Activated CD4-positive, alpha-beta T cell treated with anti-CD3 and anti-CD28 coated beads, Interleukin-2, amount 10 ng/mL, durations not matched to agents 24 days and 14 days (primary cell): Measurements from ENCODE around the gene ZFP36L2. TPM values are rescaled to one million over a fixed set of nuclear protein-coding genes. Genes with fewer than 3 reads are reported as not detected.

Experiments used
- DNase-seq: peaks from one replicate; pipeline ENCODE4 v3.0.0; 2022
- H3K27ac Mint-ChIP-seq: one replicate; pipeline ENCODE4 v1.8.0; 2022; ENCODE audit warnings: mild to moderate bottlenecking, mixed read lengths
- H3K27me3 Mint-ChIP-seq: one replicate; pipeline ENCODE4 v1.8.0; 2022; ENCODE audit warnings: mixed read lengths
- H3K36me3 Mint-ChIP-seq: one replicate; pipeline ENCODE4 v1.8.0; 2022; ENCODE audit warnings: low read depth, mild to moderate bottlenecking, mixed read lengths
- H3K4me1 Mint-ChIP-seq: one replicate; pipeline ENCODE4 v1.8.0; 2021; ENCODE audit warnings: mixed read lengths
- H3K4me3 Mint-ChIP-seq: one replicate; pipeline ENCODE4 v1.8.0; 2022; ENCODE audit warnings: mild to moderate bottlenecking, moderate library complexity, mixed read lengths
- H3K9me3 Mint-ChIP-seq: one replicate; pipeline ENCODE4 v1.8.0; 2021; ENCODE audit warnings: mixed read lengths
- intact Hi-C: fragments of 100-400 bp; cut with micrococcal nuclease; formaldehyde crosslinking; loops from one replicate; pipeline ENCODE4 v1.15.1; 2023
- total RNA-seq: library from RNA; stranded (reverse); gene quantifications from 2 replicates; pipeline ENCODE4 v1.2.3, GENCODE V29; 2022

The ZFP36L2 gene
- total RNA-seq, 1 donor from 2014 or later, result 93.1 TPM

- H3K27ac Mint-ChIP-seq, result no peak overlapping the region
- intact Hi-C loops, result no loop called here
- no peak overlapping the region for H3K4me3 Mint-ChIP-seq
- H3K27me3 Mint-ChIP-seq, result no peaks in the 10 kb centered on the region
- no peak for DNase-seq
- no peaks in the 10 kb centered on the region for H3K9me3 Mint-ChIP-seq
- peaks cover 4% of the 10 kb centered on the region for H3K4me1 Mint-ChIP-seq
- peaks cover 5% of the 10 kb centered on the region for H3K36me3 Mint-ChIP-seq
Observed at GRCh38 chr2:43262239-43262638, 35.8 kb upstream of the ZFP36L2 start.

- H3K4me3 Mint-ChIP-seq, result no peak overlapping the region
- H3K27ac Mint-ChIP-seq, result no peak overlapping the region
- peaks cover 3% of the 10 kb centered on the region for H3K36me3 Mint-ChIP-seq
- intact Hi-C loops, result no loop called here
- no peaks in the 10 kb centered on the region for H3K9me3 Mint-ChIP-seq
- H3K4me1 Mint-ChIP-seq, result peaks cover 4% of the 10 kb centered on the region
- no peaks in the 10 kb centered on the region for H3K27me3 Mint-ChIP-seq
- no peak for DNase-seq
Observed at GRCh38 chr2:43259512-43259911, 33.1 kb upstream of the ZFP36L2 start.

- H3K27me3 Mint-ChIP-seq, result no peaks in the 10 kb centered on the region
- DNase-seq, result no peak
- intact Hi-C loops, result no loop called here
- no peak overlapping the region for H3K27ac Mint-ChIP-seq
- no peak overlapping the region for H3K4me3 Mint-ChIP-seq
- peaks cover under 1% of the 10 kb centered on the region for H3K4me1 Mint-ChIP-seq
- H3K9me3 Mint-ChIP-seq, result no peaks in the 10 kb centered on the region
- peaks cover 3% of the 10 kb centered on the region for H3K36me3 Mint-ChIP-seq
Observed at GRCh38 chr2:43258547-43259156, 32.2 kb upstream of the ZFP36L2 start.

- Mint-ChIP-seq H3K27me3 (no peaks in the 10 kb centered on the region), H3K36me3 (no peaks in the 10 kb centered on the region), H3K9me3 (no peaks in the 10 kb centered on the region), H3K27ac (no peak overlapping the region), H3K4me3 (no peak overlapping the region), H3K4me1 (no peaks in the 10 kb centered on the region)
- DNase-seq, result no peak
- intact Hi-C loops, result no loop called here
Observed at GRCh38 chr2:43255296-43255910, 29.0 kb upstream of the ZFP36L2 start.

GRCh38 chr2:43254331-43254730 lies 27.9 kb upstream of the ZFP36L2 start:
- Mint-ChIP-seq H3K27me3 (no peaks in the 10 kb centered on the region), H3K4me3 (no peak overlapping the region), H3K9me3 (no peaks in the 10 kb centered on the region), H3K36me3 (no peaks in the 10 kb centered on the region), H3K27ac (no peak overlapping the region), H3K4me1 (no peaks in the 10 kb centered on the region)
- intact Hi-C loops, result no loop called here
- DNase-seq, result no peak

GRCh38 chr2:43251171-43251731 lies 24.8 kb upstream of the ZFP36L2 start:
- Mint-ChIP-seq H3K9me3 (no peaks in the 10 kb centered on the region), H3K36me3 (no peaks in the 10 kb centered on the region), H3K27ac (no peak overlapping the region), H3K4me1 (no peaks in the 10 kb centered on the region), H3K27me3 (no peaks in the 10 kb centered on the region), H3K4me3 (no peak overlapping the region)
- intact Hi-C loops, result no loop called here
- no peak for DNase-seq

GRCh38 chr2:43250015-43250414 lies 23.6 kb upstream of the ZFP36L2 start:
- Mint-ChIP-seq H3K4me1 (no peaks in the 10 kb centered on the region), H3K9me3 (no peaks in the 10 kb centered on the region), H3K27ac (no peak overlapping the region), H3K27me3 (no peaks in the 10 kb centered on the region), H3K4me3 (no peak overlapping the region), H3K36me3 (no peaks in the 10 kb centered on the region)
- no peak for DNase-seq
- intact Hi-C loops, result no loop called here

GRCh38 chr2:43248621-43249020 lies 22.2 kb upstream of the ZFP36L2 start:
- H3K9me3 Mint-ChIP-seq, result no peaks in the 10 kb centered on the region
- no peak overlapping the region for H3K27ac Mint-ChIP-seq
- H3K4me1 Mint-ChIP-seq, result no peaks in the 10 kb centered on the region
- no peaks in the 10 kb centered on the region for H3K27me3 Mint-ChIP-seq
- peaks cover 2% of the 10 kb centered on the region for H3K36me3 Mint-ChIP-seq
- intact Hi-C loops, result no loop called here
- DNase-seq, result no peak
- H3K4me3 Mint-ChIP-seq, result no peak overlapping the region

GRCh38 chr2:43246641-43247040 lies 20.2 kb upstream of the ZFP36L2 start:
- H3K27ac Mint-ChIP-seq, result no peak overlapping the region
- H3K9me3 Mint-ChIP-seq, result no peaks in the 10 kb centered on the region
- H3K4me1 Mint-ChIP-seq, result no peaks in the 10 kb centered on the region
- peaks cover 2% of the 10 kb centered on the region for H3K36me3 Mint-ChIP-seq
- H3K27me3 Mint-ChIP-seq, result no peaks in the 10 kb centered on the region
- intact Hi-C loops, result no loop called here
- no peak overlapping the region for H3K4me3 Mint-ChIP-seq
- DNase-seq, result no peak

GRCh38 chr2:43241558-43241957 lies 15.2 kb upstream of the ZFP36L2 start:
- H3K4me3 Mint-ChIP-seq, result no peak overlapping the region
- peaks cover 7% of the 10 kb centered on the region for H3K36me3 Mint-ChIP-seq
- no peaks in the 10 kb centered on the region for H3K27me3 Mint-ChIP-seq
- intact Hi-C loops, result no loop called here
- DNase-seq, result no peak
- H3K4me1 Mint-ChIP-seq, result peaks cover 5% of the 10 kb centered on the region
- H3K9me3 Mint-ChIP-seq, result no peaks in the 10 kb centered on the region
- no peak overlapping the region for H3K27ac Mint-ChIP-seq

GRCh38 chr2:43240766-43241150 lies 14.4 kb upstream of the ZFP36L2 start:
- no peak overlapping the region for H3K4me3 Mint-ChIP-seq
- no peak overlapping the region for H3K27ac Mint-ChIP-seq
- H3K9me3 Mint-ChIP-seq, result no peaks in the 10 kb centered on the region
- H3K27me3 Mint-ChIP-seq, result no peaks in the 10 kb centered on the region
- intact Hi-C loops, result no loop called here
- peaks cover 5% of the 10 kb centered on the region for H3K4me1 Mint-ChIP-seq
- H3K36me3 Mint-ChIP-seq, result peaks cover 7% of the 10 kb centered on the region
- no peak for DNase-seq

- Mint-ChIP-seq H3K4me1 (peaks cover 5% of the 10 kb centered on the region), H3K36me3 (peaks cover 7% of the 10 kb centered on the region), H3K27me3 (no peaks in the 10 kb centered on the region), H3K27ac (no peak overlapping the region), H3K4me3 (no peak overlapping the region), H3K9me3 (no peaks in the 10 kb centered on the region)
- no peak for DNase-seq
- intact Hi-C loops, result no loop called here
Observed at GRCh38 chr2:43239981-43240765, 13.8 kb upstream of the ZFP36L2 start.

GRCh38 chr2:43238813-43239212 lies 12.4 kb upstream of the ZFP36L2 start:
- no peak for DNase-seq
- Mint-ChIP-seq H3K36me3 (peaks cover 5% of the 10 kb centered on the region), H3K27me3 (no peaks in the 10 kb centered on the region), H3K9me3 (no peaks in the 10 kb centered on the region), H3K4me3 (no peak overlapping the region), H3K4me1 (peaks cover 5% of the 10 kb centered on the region), H3K27ac (no peak overlapping the region)
- intact Hi-C loops, result no loop called here

- H3K4me3 Mint-ChIP-seq, result no peak overlapping the region
- no peaks in the 10 kb centered on the region for H3K9me3 Mint-ChIP-seq
- peaks cover 5% of the 10 kb centered on the region for H3K4me1 Mint-ChIP-seq
- no peak overlapping the region for H3K27ac Mint-ChIP-seq
- intact Hi-C loops, result no loop called here
- H3K36me3 Mint-ChIP-seq, result peaks cover 5% of the 10 kb centered on the region
- no peak for DNase-seq
- no peaks in the 10 kb centered on the region for H3K27me3 Mint-ChIP-seq
Observed at GRCh38 chr2:43238176-43238575, 11.8 kb upstream of the ZFP36L2 start.
